Breast epithelium (tissue), 3 donors: Measurements from ENCODE around the gene SF3A2.
"Not testable (repeated sequence)": the region's sequence is repeated elsewhere in the genome, so short reads cannot be mapped to it uniquely, and the experiment has no call there.

Experiments used
- POLR2A ChIP-seq: fragments of 450-650 bp; IDR thresholded peaks from one replicate; pipeline ENCODE4 v1.6.1; 2016; ENCODE audit warnings: antibody characterized with exemption, mild to moderate bottlenecking, moderate library complexity
- POLR2AphosphoS5 ChIP-seq, 3 donors: sonication (generic); formaldehyde crosslinking; IDR thresholded peaks; one replicate each; pipeline ENCODE4 v1.6.1; 2017; ENCODE audit warnings: antibody characterized with exemption in 3 of 3
- TF ChIP-seq, protein P1 (sequence below), 3 donors: fragments of 450-650 bp; IDR thresholded peaks; one replicate each; pipeline ENCODE4 v1.5.1; 2016 to 2017; ENCODE audit warnings: antibody characterized with exemption in 3 of 3, mild to moderate bottlenecking in 3 of 3, moderate library complexity in 3 of 3

- TF ChIP-seq, protein P1, sequence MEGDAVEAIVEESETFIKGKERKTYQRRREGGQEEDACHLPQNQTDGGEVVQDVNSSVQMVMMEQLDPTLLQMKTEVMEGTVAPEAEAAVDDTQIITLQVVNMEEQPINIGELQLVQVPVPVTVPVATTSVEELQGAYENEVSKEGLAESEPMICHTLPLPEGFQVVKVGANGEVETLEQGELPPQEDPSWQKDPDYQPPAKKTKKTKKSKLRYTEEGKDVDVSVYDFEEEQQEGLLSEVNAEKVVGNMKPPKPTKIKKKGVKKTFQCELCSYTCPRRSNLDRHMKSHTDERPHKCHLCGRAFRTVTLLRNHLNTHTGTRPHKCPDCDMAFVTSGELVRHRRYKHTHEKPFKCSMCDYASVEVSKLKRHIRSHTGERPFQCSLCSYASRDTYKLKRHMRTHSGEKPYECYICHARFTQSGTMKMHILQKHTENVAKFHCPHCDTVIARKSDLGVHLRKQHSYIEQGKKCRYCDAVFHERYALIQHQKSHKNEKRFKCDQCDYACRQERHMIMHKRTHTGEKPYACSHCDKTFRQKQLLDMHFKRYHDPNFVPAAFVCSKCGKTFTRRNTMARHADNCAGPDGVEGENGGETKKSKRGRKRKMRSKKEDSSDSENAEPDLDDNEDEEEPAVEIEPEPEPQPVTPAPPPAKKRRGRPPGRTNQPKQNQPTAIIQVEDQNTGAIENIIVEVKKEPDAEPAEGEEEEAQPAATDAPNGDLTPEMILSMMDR (IDR thresholded peaks at IDR 0.05) = not testable (repeated sequence)
- not testable (repeated sequence) for TF ChIP-seq POLR2A; POLR2AphosphoS5 (IDR thresholded peaks at IDR 0.05)
Measured at GRCh38 chr19:2281265-2282061, 44.8 kb downstream of the SF3A2 start.
